SIG-M5 treated with dmso at 0.1 percent for 504 hours (cell line): ENCODE data around the gene SMC3.
"Not testable (repeated sequence)": the region's sequence is repeated elsewhere in the genome, so short reads cannot be mapped to it uniquely, and the experiment has no call there.

Experiments
- DNase-seq: peaks from one replicate; lab custom pipeline; 2025; ENCODE audit not compliant: unreplicated experiment; lab: John Stamatoyannopoulos, UW

The SMC3 gene

GRCh38 chr10:110620398-110620719 lies 52.9 kb downstream of the SMC3 start:
- DNase-seq: no peak

- not testable (repeated sequence) for DNase-seq
These were observed 55.8 kb downstream of the SMC3 start for GRCh38 chr10:110623316-110623715.

- no peak for DNase-seq
These were observed 57.9 kb downstream of the SMC3 start for GRCh38 chr10:110625356-110625894.

GRCh38 chr10:110625951-110626855 lies 58.7 kb downstream of the SMC3 start:
- no peak for DNase-seq

- DNase-seq: no peak
These were observed 60.7 kb downstream of the SMC3 start for GRCh38 chr10:110628161-110628560.

GRCh38 chr10:110629680-110630191 lies 62.2 kb downstream of the SMC3 start:
- DNase-seq: no peak

GRCh38 chr10:110631934-110632333 lies 64.4 kb downstream of the SMC3 start:
- DNase-seq: no peak

GRCh38 chr10:110632591-110633215 lies 65.2 kb downstream of the SMC3 start:
- no peak for DNase-seq

- DNase-seq: no peak
These were observed 67.2 kb downstream of the SMC3 start for GRCh38 chr10:110634527-110635209.

GRCh38 chr10:110636572-110636931 lies 69.1 kb downstream of the SMC3 start:
- DNase-seq: no peak

- no peak for DNase-seq
These were observed 69.5 kb downstream of the SMC3 start for GRCh38 chr10:110636932-110637557.

GRCh38 chr10:110637558-110638053 lies 70.1 kb downstream of the SMC3 start:
- DNase-seq: no peak

GRCh38 chr10:110638319-110638718 lies 70.8 kb downstream of the SMC3 start:
- no peak for DNase-seq

GRCh38 chr10:110639046-110639445 lies 71.6 kb downstream of the SMC3 start:
- not testable (repeated sequence) for DNase-seq

GRCh38 chr10:110639858-110640257 lies 72.4 kb downstream of the SMC3 start:
- DNase-seq: not testable (repeated sequence)

GRCh38 chr10:110641256-110641655 lies 73.8 kb downstream of the SMC3 start:
- no peak for DNase-seq

GRCh38 chr10:110642204-110643034 lies 74.9 kb downstream of the SMC3 start:
- no peak for DNase-seq

- DNase-seq: no peak
These were observed 75.6 kb downstream of the SMC3 start for GRCh38 chr10:110643035-110643652.
